GM21825 (cell line): Measurements from ENCODE around the gene COL10A1.

Experiments used
- ATAC-seq: cut with Tn5 transposase; IDR thresholded peaks from one replicate; pipeline ENCODE4 v1.9.1; 2021; ENCODE audit warnings: mild to moderate bottlenecking, moderate library complexity; ENCODE audit not compliant: unreplicated experiment

Gene COL10A1

DNA sequence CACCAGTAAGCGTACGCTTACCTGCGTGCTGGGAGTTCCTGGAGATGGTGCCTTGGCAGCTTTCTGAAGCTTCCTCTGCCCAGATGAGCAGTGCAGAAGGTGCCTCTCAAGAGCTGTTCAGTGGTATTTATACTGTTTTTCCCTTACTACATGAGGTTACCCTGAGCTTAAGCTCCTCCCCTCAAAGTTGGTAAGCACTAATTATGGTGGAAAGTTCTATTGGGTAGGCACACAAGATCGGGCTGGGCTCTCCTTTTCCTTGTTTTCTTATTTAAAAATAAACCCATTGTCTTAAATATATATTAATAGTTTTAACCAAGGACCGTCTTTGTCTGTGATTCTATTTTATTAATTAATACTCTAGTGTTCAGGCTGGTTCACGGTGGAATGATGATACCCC, at the start of gene COL10A1:
TSS of gene COL10A1 (minus strand) at position 101 of the 400 bp plus-strand sequence. CDS start 640 bp downstream, outside the sequence.
- ATAC-seq, result no peak

DNA sequence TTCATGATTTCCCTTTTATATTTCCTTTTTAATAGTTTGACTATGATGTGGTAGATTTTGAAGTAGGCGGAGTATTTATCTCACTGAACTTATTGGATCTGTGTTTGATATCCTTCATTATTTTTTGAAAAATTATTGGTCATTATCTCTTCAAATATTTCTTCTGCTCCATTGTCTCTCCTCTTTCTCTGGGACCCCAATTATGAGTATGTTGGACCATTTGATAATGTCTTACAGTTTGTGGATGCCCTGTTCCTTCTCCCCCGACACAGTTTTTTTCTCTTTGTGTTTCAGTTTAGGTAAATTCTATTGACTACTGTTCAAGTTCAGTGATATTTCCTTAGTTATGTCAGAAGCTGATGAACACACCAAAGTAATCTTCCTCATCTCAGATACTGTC, 49.4 kb upstream of the COL10A1 start:
- ATAC-seq, result no peak

DNA sequence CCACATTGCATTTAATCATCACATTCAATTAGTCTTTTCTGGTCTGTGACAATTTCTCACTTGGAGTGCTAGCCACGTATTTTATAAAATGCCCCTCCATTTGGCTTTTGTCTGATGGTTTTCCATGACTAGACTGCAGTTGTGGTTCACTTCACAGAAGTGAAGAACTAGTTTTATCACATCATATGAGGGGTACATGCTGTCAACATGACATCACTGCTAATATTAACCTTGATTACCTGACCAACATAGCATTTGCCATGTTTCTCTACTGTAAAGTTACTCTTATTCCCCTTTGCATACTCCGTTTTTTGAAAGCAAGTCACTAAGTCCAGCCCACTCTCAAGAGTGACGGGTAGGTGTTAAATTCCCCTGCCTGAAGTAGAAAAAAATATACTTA, 48.0 kb upstream of the COL10A1 start:
- no peak for ATAC-seq

DNA sequence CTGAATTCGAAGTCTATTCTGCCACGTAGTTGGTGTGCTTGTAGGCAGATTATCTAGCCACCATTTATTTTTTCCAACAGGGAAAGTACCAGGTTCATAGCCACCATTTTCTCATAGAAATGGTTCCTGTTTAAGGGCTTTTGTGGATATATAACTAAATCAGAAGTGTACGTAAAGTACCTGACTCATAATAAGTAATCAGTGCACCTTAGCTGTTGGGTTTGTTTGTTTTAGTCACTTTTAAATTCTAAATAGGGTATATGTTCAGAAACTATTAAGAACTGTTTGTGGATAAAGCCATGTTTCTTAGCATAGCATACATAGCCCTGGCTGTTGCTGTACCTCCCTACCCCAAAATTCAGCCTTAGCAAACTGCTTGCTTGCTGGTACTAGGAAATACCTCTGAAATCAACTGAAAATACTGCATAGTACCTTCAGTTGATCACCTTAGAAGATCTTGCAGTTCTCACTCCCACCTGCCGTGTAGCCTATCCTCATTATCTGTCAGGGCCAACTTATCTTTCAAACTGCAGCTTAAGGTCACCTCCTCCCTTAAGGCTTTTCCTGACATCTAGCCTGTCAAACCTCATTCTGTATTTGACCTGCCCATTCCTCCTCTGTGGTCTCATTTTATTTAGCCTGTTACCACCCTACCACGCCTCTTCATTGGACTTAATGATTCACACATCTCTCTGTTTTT, 44.6 kb upstream of the COL10A1 start:
- ATAC-seq, result no peak

DNA sequence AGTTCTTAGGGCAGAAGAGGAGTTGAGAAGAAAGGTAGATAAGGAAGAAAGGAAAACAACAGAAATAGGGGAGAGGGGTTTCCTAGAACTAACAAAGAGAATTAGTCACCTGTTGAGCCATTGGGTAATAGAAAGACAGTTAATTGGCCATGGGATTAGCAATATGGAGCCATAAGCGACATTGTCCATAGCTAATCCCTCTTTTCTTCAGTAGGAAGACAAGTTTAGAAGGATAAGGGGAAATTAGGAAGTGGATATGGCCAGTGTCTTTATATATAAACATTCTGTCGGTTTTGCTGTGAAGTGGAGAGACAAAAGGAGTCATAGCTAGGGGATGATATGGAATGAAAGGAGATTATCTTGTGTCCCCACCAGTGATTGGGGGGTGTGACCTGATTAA, 43.9 kb upstream of the COL10A1 start:
- no peak for ATAC-seq

DNA sequence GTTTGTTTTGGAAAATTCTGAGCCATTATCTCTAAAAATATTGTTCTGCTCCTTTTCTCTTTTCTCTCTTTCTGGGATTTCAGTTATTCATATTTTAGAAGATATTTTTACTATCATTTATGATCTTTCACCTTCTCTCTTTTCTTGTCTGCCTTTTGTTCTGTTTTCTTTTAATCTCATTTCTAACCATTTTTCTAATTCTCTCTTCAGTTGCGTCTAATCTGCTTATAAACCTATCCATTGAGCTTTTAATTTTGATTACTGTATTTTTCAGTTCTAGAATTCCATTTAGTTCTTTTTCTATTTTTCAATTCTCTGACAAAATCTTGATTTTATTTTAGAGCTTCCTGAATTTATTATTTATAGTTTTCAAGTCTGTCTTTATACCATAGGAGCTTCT, 42.2 kb upstream of the COL10A1 start:
- no peak for ATAC-seq

DNA sequence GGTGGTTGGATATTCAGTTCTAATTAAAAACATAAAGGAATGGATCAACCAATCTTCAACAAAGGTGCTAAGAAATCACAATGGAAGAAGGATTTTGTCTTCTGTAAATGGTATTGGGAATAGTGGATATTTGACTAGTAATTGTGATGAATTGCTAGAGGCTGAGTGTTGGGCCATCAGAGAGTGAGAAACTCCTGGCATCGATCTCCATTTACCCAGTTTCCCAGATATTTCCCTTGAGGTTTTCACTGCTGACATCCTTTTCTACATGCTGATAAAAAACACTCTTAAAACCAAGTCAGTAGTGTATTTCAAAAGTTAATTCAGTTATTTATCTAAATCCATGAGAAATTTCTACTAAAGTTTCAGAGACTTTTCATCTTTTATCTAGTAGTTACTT, 40.4 kb upstream of the COL10A1 start:
- no peak for ATAC-seq

DNA sequence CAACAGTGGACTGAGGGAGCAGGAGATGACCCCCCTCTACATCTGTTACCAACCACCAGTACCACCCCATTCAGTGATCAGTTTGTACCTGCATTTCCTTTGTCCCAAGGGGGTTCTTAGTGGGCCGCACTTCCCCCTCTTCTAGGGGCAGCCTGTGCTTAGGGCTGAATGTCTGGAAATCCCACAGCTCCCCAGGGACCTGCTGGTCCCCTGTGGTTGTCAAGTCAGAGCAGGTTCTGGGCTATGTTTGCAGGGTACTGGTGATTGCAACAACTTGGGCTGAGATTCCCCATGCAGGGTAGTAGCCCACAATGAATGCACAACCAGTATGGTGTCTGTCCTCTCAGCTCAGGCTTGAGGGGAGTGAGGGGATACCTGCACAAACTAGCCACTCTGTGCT, 39.7 kb upstream of the COL10A1 start:
- ATAC-seq, result peak; percentile 89

DNA sequence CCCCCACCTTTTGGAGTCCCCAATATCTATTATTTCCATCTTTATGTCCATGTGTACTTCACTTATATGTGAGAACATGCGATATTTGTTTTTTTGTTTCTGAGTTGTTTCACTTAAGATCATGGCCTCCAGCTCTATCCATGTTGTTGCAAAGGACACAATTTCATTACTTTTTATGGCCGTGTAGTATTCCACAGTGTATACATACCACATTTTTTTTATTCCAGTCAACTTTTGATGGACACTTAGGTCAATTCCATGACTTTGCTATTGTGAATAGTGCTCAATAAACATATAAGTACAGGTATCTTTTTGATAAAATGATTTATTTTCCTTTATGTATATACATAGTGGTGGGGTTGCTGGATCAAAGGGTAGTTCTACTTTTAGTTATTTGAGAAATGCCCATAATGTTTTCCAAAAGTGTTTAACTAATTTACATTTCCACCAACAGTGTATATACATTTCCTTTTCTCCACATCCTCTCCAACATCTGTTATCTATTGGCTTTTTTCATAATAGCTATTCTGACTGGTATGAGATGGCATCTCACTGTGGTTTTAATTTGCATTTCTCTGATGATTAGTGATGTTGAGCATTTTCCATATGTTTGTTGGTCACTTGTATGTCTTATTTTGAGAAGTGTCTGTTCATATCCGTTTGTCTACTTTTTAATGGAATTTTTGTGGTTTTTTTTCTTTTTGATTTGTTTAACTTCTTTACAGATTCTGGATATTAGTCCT, 34.0 kb upstream of the COL10A1 start:
- ATAC-seq, result no peak

DNA sequence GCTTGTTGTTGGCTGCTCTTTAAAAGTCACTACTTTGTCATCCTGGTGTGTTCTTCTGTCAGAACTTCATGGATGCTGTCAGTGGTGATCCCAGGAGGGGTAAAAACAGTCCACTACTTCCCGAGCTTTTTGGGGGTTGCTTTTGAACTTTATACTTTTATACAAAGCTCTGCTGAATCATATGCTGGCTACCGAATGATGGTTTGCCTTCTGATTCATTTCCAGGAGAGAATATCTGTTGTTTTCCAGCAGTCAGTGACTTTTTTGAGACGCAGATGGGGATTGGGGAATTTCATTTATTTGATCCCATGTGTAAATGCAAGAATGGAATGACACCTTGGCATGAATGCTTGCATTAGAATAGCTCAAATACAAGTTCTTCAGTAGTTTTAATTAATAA, 32.7 kb upstream of the COL10A1 start:
- ATAC-seq, result no peak

DNA sequence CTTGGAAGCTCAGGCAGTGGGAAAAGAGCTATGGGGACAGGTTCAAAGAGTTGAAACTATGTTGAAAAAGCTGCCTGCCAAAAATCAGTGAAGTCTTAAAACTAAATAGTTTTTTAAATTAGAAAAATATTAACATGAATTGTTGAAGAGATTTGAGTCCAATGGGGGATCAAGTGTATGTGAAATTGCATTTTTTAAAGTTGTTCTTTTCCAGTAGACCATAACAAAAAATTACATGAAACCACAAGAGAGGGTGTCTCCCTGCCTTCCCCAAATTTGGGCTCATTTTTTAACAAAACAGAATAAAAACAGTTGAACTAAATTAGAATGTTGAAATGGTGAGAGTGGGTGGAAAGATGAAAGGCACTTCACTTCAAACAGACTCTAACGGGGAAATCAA, 31.5 kb upstream of the COL10A1 start:
- no peak for ATAC-seq

DNA sequence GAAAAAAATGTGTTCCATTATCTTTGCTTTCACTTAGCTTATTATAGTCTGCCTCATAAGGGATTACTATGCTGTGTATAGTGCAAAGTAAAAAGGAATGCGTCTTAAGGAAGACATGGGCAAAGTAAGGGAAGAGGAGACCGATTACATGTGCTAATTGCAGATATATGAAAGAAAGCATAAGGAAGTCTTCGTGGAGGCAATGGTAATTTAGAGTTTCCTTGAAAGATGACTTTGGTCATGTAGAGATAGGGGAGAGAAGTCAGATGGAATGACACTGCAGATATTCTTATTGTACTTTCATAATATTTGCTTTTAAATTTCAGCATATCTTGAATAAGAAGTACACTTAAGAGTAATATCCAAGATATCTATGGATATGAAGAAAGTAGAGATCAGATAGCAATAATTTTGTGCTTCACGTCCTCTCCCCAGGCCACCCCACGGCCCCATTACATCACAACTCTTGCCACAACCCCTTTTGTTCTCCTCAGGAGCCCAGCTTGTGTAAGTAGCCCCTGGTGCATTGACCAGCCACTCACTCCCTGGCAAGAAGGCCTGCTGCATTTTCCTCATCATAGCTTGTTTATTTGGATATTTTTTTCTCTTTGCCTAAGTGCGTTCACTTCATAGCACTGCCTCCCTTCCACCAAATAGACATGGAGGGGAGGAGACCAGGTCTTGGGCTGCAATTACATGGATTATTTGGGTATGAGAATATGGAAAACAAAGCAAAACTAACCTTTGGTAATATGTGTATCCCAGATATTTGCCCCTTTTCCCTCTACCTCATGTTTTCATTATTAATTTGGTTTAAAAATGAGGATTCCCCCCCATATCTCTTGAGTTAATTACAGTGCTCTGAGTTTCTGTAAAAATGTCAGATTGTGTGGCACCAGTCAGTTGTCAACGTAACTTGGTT, 30.7 kb upstream of the COL10A1 start:
- no peak for ATAC-seq

DNA sequence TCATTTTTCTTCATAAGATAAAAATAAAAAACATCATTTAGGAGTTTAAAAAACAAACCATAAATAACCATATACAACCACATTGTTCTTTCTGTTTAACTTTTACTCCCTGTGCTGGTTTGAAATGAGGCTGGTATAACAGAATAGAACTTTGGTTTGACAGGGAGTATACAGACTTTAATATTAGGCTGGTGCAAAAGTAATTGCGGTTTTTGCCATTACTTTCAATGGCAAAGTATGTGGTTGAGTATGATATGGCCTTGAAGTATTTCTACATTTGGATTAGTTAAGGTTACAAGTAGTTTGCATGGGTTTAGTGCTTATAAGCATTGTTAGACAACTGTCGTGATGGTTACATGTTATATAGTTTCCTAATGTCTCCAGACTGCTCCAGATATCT, 29.0 kb upstream of the COL10A1 start:
- no peak for ATAC-seq

DNA sequence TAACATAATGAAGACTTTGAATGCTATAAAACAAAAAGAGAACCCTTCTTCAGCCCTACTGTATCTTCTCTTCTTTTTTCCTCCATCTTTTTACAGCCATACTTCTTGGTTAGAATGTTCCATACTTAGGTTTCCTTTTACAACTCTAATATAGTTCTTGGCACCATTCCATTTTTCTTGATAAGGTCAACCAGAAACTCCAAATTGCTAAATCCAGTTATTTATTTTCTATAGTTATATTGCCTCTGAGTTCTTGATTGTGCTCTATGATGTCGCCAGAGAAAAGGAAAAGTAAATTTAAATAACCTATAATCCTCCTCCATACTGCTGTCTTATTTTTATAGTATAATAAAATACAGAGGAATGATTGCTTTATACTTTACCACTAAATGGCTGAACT, 26.7 kb upstream of the COL10A1 start:
- ATAC-seq, result no peak

DNA sequence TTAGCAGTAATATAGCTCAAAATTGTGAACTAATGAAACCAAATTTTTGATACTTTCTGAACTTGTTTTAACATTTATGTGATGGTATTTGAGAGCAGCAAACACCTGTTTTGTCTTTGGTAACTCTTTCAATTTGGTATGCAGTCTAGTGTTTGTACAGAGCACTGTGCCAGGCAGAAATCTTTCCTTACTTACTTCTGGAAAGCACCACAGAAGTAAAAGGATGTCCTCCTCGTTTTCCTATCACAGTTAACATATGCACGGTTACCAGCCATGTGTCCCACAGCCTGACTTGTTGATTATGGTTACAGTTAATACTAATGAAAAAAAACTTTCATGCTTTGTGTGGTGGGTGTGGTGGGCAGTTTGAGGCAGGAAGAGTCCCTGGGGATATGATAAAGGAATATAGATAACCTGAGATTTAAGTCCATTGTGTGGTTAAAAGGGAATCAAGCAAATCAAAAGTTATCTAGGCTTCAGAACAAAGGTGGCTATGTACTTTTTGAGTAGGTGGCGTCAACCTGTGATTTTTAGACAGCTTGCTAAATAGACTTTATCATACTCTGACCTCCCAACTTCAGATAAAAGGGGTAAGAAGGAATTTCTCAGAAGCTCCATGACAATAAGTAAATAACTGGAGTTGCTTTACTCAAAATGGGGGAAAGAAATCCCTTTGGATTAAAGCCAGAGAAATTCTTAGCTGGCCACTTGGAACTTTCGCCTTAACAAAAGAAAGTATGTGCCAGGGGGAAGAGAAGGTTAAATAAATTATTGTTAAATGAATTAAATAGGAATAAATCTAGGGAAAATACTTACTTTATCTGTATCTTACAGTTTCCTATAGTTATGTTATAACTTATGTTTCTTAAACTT, 20.1 kb upstream of the COL10A1 start:
- no peak for ATAC-seq

DNA sequence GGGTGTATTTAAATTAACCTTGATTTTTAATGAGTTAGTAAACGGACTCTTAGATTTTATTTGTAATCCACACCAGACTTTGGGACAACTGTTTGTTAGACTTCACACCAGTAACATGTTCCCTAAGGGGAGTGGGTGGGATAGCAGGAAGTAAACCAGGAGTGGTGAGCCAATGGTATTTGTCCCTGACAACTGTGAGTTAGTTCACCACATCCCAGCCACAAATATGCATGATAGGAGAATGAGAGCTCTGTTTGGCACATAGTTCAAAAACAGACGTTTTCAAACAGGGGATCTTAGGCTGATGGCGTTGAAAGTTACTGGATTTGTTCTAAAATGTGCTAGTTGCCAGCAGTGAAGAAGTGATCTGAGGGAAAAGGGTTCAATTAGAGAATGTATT, 18.7 kb upstream of the COL10A1 start:
- ATAC-seq, result no peak

DNA sequence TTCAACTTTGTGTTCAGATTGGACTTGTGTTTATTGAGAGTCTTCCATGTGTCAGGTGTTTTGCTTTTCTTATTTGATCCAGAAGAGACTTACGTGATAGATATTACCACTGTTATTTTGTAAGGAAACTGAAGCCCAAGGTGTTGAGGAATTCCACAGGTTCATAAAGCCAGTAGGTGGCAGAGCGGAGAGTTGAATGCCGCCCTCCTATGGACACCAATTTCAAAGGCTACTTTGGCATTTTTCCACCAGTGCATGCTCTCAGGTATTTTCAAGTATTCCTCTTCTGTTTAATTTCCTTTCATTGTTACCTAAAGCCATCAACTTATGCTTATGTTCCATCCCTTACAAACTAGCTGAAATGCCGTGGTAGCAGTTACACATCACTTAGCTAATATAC, 14.0 kb upstream of the COL10A1 start:
- no peak for ATAC-seq

DNA sequence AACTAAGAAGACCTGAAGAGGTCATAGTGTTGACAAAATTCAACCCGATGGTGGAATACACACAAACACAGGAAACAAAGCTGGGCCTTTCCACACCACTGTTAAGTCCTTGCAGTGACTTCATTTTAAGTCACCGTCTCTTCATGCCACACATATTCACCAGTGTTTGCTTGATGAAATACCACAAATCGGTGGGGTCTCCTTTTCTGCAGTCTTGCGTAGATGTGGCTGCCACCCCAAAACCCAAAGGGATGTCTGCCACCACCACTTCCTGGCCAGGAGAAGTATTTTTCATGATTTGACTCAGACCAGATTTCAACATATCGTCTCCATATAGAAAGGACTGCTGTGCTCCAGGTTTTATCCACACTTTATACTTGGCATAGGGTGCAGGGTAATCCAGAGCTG, 11.0 kb upstream of the COL10A1 start:
- ATAC-seq, result no peak

DNA sequence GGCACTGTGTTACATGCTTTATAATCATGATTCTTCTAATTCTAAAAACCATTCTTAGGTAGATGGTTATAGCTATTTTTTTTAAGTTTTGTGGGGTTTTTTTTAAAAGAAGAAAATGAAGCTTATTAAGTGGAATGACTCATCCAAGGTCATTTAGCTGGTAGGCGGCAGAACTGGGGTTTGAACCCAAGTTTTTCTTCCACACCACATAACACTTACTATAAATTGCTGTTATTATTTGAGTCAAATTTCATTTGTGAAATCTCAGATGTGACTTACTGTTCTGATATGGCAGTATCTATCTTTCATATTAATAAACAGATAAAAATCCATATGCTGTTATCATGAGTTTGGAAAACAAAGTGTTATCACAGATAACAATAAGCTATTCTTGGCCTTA, 10.4 kb upstream of the COL10A1 start:
- ATAC-seq, result no peak

DNA sequence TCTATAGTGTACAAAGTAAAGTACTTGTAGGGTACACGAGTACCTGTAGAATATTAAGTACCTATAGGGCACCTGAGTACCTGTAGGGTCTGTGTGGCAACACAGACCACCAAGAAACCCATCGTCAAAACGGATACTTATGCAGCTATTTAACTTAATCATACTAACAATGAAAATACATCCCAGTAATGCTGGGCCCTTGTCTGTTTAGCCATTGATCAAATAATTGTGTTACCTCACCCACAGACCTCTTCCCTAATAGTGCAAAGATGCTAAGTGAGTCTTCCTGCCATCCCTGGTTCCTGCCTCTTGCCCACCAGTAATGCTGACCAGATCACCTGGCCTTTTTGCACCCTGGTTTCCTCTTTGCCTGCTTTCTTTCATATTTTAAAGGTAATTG, 7.5 kb upstream of the COL10A1 start:
- no peak for ATAC-seq
